GM18507 (cell line): Measurements from ENCODE around the gene CARD11.
A peak's percentile ranks its signal among the peaks of the same experiment; 100 is the strongest.

Source experiments
- DNase-seq: peaks from one replicate; pipeline ENCODE4 v3.0.0; 2011; ENCODE audit warnings: low read depth; ENCODE audit not compliant: insufficient read length; ENCODE audit errors: extremely low spot score
- FAIRE-seq: peaks from 2 replicates; lab custom pipeline; 2011; peaks lifted over from hg19 to GRCh38; lab: Jason Lieb, UNC

The CARD11 gene

GRCh38 chr7:3043544-3044371 lies at the start of gene CARD11:
CARD11 (minus strand) TSS chr7:3043867; CDS start chr7:2958506, 85,361 bp downstream.
- DNase-seq: peak; percentile 51

GRCh38 chr7:3092468-3092867 lies 48.8 kb upstream of the CARD11 start:
- DNase-seq: peak; percentile 38
- peak; percentile 91 for FAIRE-seq

More at GRCh38 chr7:3043544-3044371, at the start of gene CARD11:
- FAIRE-seq: peak; percentile 56

- FAIRE-seq (no peak), DNase-seq (no peak)
Observed at GRCh38 chr7:3091631-3092030, 48.0 kb upstream of the CARD11 start.

GRCh38 chr7:3089493-3089892 lies 45.8 kb upstream of the CARD11 start:
- DNase-seq: no peak
- peak; percentile 24 for FAIRE-seq

- DNase-seq (no peak), FAIRE-seq (no peak)
Observed at GRCh38 chr7:3087243-3087755, 43.6 kb upstream of the CARD11 start.

GRCh38 chr7:3083350-3083749 lies 39.7 kb upstream of the CARD11 start:
- DNase-seq (no peak), FAIRE-seq (no peak)

- no peak for FAIRE-seq
- DNase-seq: no peak
Observed at GRCh38 chr7:3082831-3083230, 39.2 kb upstream of the CARD11 start.

- DNase-seq: no peak
- FAIRE-seq: no peak
Observed at GRCh38 chr7:3082386-3082785, 38.7 kb upstream of the CARD11 start.

GRCh38 chr7:3080106-3080505 lies 36.4 kb upstream of the CARD11 start:
- FAIRE-seq (no peak), DNase-seq (no peak)

GRCh38 chr7:3078514-3078913 lies 34.8 kb upstream of the CARD11 start:
- FAIRE-seq: no peak

GRCh38 chr7:3076700-3077099 lies 33.0 kb upstream of the CARD11 start:
- DNase-seq: no peak

More at GRCh38 chr7:3078514-3078913, 34.8 kb upstream of the CARD11 start:
- no peak for DNase-seq

GRCh38 chr7:3076163-3076562 lies 32.5 kb upstream of the CARD11 start:
- FAIRE-seq: no peak
- DNase-seq: no peak

More at GRCh38 chr7:3076700-3077099, 33.0 kb upstream of the CARD11 start:
- no peak for FAIRE-seq

- no peak for FAIRE-seq
- no peak for DNase-seq
Observed at GRCh38 chr7:3075441-3075840, 31.8 kb upstream of the CARD11 start.

- FAIRE-seq (no peak), DNase-seq (no peak)
Observed at GRCh38 chr7:3074459-3074821, 30.8 kb upstream of the CARD11 start.

GRCh38 chr7:3073763-3074458 lies 30.2 kb upstream of the CARD11 start:
- FAIRE-seq (no peak), DNase-seq (no peak)

- DNase-seq: no peak
- FAIRE-seq: no peak
Observed at GRCh38 chr7:3070908-3071307, 27.2 kb upstream of the CARD11 start.

- FAIRE-seq: no peak
- no peak for DNase-seq
Observed at GRCh38 chr7:3069771-3070449, 26.2 kb upstream of the CARD11 start.

- DNase-seq (no peak), FAIRE-seq (no peak)
Observed at GRCh38 chr7:3068530-3068929, 24.9 kb upstream of the CARD11 start.

- FAIRE-seq (no peak), DNase-seq (no peak)
Observed at GRCh38 chr7:3067606-3068380, 24.1 kb upstream of the CARD11 start.
